Bronchial epithelial cell (primary cell): ENCODE results near the gene FAM118B. TPM values are rescaled to one million over a fixed set of nuclear protein-coding genes. Genes with fewer than 3 reads are reported as not detected.

Source experiments
- DNase-seq: peaks from one replicate; pipeline ENCODE4 v3.0.0-alpha.2; 2010; ENCODE audit warnings: low read depth
- FAIRE-seq: peaks from 2 replicates; lab custom pipeline; 2011; peaks lifted over from hg19 to GRCh38; lab: Jason Lieb, UNC
- H3K27me3 ChIP-seq: 2 replicates; pipeline ENCODE4 v1.5.1; 2011; ENCODE audit warnings: low read length; ENCODE audit not compliant: control insufficient read depth, insufficient read depth
- H3K36me3 ChIP-seq: 2 replicates; pipeline ENCODE4 v1.5.1; 2011; ENCODE audit warnings: low read length; ENCODE audit not compliant: control insufficient read depth, insufficient read depth
- H3K4me3 ChIP-seq: 2 replicates; pipeline ENCODE4 v1.5.1; 2011; ENCODE audit warnings: mild to moderate bottlenecking, low read depth, low read length, control low read depth
- total RNA-seq: library from RNA; depleted of rRNA; stranded (reverse); fragments of >200 nt; gene quantifications from 2 replicates; pipeline ENCODE4 v1.2.1, GENCODE V29; 2014
- TF ChIP-seq, protein P1 (sequence below): IDR thresholded peaks from 2 replicates; pipeline ENCODE4 v1.5.1; 2011; ENCODE audit warnings: mild to moderate bottlenecking, moderate library complexity, low read length, control low read depth, inconsistent platforms; ENCODE audit not compliant: insufficient read depth, severe bottlenecking

Gene FAM118B
- total RNA-seq, 1 donor from 2014 or later, result 15.8 TPM

GRCh38 chr11:126216526-126217305, 5.1 kb downstream of the FAM118B start:
- Histone ChIP-seq H3K4me3 (no peak overlapping the region), H3K27me3 (no peaks in the 10 kb centered on the region), H3K36me3 (peaks cover 1% of the 10 kb centered on the region)
- FAIRE-seq, result no peak
- no peak for DNase-seq
- TF ChIP-seq, protein P1, sequence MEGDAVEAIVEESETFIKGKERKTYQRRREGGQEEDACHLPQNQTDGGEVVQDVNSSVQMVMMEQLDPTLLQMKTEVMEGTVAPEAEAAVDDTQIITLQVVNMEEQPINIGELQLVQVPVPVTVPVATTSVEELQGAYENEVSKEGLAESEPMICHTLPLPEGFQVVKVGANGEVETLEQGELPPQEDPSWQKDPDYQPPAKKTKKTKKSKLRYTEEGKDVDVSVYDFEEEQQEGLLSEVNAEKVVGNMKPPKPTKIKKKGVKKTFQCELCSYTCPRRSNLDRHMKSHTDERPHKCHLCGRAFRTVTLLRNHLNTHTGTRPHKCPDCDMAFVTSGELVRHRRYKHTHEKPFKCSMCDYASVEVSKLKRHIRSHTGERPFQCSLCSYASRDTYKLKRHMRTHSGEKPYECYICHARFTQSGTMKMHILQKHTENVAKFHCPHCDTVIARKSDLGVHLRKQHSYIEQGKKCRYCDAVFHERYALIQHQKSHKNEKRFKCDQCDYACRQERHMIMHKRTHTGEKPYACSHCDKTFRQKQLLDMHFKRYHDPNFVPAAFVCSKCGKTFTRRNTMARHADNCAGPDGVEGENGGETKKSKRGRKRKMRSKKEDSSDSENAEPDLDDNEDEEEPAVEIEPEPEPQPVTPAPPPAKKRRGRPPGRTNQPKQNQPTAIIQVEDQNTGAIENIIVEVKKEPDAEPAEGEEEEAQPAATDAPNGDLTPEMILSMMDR, result no peak

GRCh38 chr11:126217491-126217890, 5.9 kb downstream of the FAM118B start:
- peaks cover 1% of the 10 kb centered on the region for H3K36me3 ChIP-seq
- H3K4me3 ChIP-seq, result no peak overlapping the region
- DNase-seq, result no peak
- FAIRE-seq, result no peak
- no peaks in the 10 kb centered on the region for H3K27me3 ChIP-seq
- TF ChIP-seq, protein P1, result no peak

DNA sequence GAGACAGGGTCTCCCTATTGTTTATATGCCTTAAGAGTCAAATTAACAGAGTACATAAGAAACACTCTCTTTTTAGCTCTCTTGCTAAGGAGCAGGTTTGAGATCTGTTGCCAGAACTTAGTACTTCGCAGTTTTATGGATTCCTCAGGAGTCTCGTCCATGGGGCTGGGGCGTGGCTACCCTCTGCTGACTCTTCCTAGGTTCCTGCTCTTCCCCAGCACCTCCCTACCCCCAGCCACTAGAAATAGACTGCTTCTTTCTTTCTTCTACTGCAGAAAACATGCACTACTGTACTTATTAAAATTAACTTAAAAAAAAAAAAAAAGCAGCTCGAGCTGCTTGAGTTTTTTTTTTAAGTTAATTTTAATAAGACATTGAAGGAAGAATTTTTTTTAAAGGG, 8.0 kb downstream of the FAM118B start:
- peaks cover 1% of the 10 kb centered on the region for H3K36me3 ChIP-seq
- no peak overlapping the region for H3K4me3 ChIP-seq
- no peaks in the 10 kb centered on the region for H3K27me3 ChIP-seq
- TF ChIP-seq, protein P1, result no peak
- no peak for DNase-seq
- FAIRE-seq, result no peak

GRCh38 chr11:126224647-126225294, 13.2 kb downstream of the FAM118B start:
- H3K36me3 ChIP-seq, result no peaks in the 10 kb centered on the region
- H3K4me3 ChIP-seq, result no peak overlapping the region
- H3K27me3 ChIP-seq, result no peaks in the 10 kb centered on the region
- TF ChIP-seq, protein P1, result no peak
- DNase-seq (no peak), FAIRE-seq (no peak)

- TF ChIP-seq, protein P1, result no peak
- Histone ChIP-seq H3K36me3 (no peaks in the 10 kb centered on the region), H3K27me3 (no peaks in the 10 kb centered on the region), H3K4me3 (no peak overlapping the region)
- no peak for FAIRE-seq
- no peak for DNase-seq
Measured at GRCh38 chr11:126225295-126225665, 13.7 kb downstream of the FAM118B start.
